NCI-H2081 (cell line): Measurements from ENCODE around the gene PIK3C2G.

Experiments used
- DNase-seq, 2 experiments: peaks; one replicate each; lab custom pipeline; 2025; lab: John Stamatoyannopoulos, UW

PIK3C2G gene

GRCh38 chr12:18340786-18341185 lies 79.5 kb downstream of the PIK3C2G start:
- no peak for DNase-seq

- DNase-seq: no peak
Measured at GRCh38 chr12:18343708-18344107, 82.4 kb downstream of the PIK3C2G start.

DNA sequence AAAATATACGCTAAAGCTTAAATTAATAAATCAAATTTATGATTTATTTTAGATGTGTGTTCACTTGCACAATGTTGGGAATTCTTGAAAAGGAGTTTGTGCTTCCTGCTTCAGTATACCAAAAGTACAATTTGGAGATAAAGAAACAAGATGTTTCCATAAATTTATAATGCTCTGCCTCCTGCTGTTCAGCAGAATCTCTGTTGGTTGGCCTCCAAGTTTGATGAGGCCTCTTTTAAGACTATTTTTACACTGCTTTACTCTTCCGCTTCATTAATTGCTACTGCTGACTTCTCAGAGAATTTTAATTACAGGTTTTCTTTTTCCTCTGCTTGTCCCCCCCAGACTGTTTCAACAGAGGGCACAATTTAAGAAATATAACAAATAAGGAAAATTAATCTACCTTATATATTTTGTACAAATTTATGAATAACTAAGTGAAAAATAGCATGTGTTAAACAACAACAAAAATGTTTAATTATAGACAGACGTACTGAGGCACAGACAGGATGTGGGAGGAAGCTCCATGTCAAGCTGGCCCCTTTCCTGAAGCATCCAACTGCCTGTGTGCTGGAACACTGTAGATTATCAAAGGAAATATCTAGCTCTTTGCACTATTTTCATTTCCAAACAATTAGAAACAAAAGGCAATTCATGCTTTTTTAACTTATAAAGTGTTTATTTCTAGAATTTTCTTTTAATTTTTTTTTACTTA lies 83.9 kb downstream of the PIK3C2G start:
- no peak for DNase-seq

GRCh38 chr12:18352312-18352711 lies 91.0 kb downstream of the PIK3C2G start:
- no peak for DNase-seq

GRCh38 chr12:18355429-18355828 lies 94.1 kb downstream of the PIK3C2G start:
- no peak for DNase-seq

- no peak for DNase-seq
Measured at GRCh38 chr12:18358077-18358476, 96.8 kb downstream of the PIK3C2G start.

DNA sequence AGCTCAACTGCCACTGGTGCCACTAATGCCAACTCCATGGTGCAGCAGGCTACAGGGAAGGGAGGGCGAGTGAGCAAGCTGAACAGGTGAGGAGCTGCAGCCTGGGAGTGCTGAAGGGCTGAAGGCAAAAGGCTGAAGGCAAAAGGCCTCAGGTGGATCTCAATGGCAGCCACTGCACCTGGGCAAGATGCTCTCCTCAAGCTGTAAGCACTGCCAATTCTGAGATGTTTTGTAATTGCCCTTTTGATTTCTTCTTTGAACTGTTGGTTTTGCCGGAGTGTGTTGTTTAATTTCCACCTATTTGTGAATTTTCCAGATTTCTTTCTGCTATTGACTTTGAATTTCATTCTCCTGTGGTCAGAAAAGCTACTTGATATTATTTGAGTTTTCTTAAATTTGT lies 97.6 kb downstream of the PIK3C2G start:
- DNase-seq: no peak

DNA sequence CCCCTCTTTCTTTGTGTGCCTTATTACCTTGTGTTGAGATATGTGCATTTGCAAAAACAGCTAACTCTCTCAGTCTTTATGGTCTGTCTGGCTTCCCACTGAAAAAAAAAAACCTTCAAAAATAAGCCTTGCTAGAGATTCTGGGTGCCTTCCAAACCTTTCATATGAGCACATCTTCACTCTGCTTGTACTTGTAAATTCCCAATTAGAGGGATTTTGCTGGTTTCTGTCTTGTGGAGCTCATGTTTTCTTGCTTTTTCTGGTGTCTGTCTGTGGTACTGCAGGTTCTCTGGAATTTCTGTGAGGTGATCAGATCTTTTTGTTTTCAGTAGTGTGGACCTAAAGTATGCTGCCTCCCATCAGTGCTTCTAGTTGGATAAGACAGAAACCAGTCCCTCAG lies 100.1 kb downstream of the PIK3C2G start:
- no peak for DNase-seq

- DNase-seq: no peak
Measured at GRCh38 chr12:18363321-18363720, 102.0 kb downstream of the PIK3C2G start.

- DNase-seq: no peak
Measured at GRCh38 chr12:18368594-18368993, 107.3 kb downstream of the PIK3C2G start.

- DNase-seq: no peak
Measured at GRCh38 chr12:18373181-18373580, 111.9 kb downstream of the PIK3C2G start.

- DNase-seq: no peak
Measured at GRCh38 chr12:18375131-18375530, 113.8 kb downstream of the PIK3C2G start.

GRCh38 chr12:18375583-18375982 lies 114.3 kb downstream of the PIK3C2G start:
- no peak for DNase-seq

- DNase-seq: no peak
Measured at GRCh38 chr12:18382236-18382885, 121.0 kb downstream of the PIK3C2G start.

- DNase-seq: no peak
Measured at GRCh38 chr12:18383203-18383602, 121.9 kb downstream of the PIK3C2G start.

DNA sequence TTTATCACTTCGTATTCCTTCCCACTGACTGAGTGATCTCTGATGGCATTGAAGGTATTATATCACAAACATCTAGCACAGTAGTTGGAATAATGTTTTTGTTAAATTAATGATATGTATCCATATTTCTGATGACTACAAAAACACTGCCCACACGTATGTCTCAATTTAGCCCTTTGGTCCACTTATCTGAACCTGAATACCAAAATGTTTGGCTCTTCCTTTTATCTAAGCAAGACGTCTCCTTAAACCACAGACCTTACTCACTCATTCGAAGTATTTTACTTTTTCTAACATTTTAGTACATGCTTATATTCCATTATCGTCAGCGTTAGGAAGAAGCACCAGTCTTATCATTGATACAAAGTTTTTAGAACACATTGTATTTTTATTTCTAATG lies 126.4 kb downstream of the PIK3C2G start:
- no peak for DNase-seq

GRCh38 chr12:18389820-18390219 lies 128.5 kb downstream of the PIK3C2G start:
- no peak for DNase-seq

- no peak for DNase-seq
Measured at GRCh38 chr12:18391151-18391550, 129.8 kb downstream of the PIK3C2G start.

DNA sequence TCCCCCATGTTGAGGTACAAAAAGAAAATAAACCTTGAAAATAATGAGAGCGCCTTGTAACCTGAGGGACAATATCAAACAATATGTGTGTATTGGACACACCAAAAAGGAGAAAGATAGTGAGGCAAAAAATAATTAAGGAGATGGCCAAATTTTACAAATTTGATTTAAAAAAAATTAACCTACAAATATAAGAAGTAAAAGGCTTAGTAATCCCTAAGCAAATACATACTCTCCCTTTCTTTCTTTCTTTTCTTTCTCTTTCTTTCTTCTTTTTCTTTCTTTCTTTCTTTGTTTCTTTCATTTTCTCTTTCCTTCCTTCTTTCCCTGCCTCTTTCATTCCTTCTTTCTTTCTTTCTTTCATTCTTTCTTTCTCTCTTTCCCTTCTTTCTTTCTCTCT lies 133.4 kb downstream of the PIK3C2G start:
- DNase-seq: no peak

DNA sequence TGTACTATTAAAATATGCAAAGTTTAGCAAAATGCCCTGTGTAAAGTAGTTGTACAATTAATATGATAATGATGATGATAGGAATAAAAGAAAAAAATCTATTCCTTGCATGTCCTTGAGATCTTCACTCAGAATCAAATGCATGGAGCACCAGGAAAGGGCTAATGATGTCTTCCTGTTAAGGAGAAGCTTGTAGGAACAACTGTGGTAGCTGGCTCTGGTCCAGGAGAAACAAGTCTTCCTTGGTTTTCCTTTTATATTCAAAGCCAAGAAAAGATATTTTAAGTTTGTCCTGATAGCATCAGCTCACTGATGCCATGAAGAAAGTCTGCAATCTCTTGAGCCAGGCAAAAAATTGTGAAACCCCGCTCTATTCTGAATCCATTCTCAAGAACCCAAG lies 138.9 kb downstream of the PIK3C2G start:
- no peak for DNase-seq

DNA sequence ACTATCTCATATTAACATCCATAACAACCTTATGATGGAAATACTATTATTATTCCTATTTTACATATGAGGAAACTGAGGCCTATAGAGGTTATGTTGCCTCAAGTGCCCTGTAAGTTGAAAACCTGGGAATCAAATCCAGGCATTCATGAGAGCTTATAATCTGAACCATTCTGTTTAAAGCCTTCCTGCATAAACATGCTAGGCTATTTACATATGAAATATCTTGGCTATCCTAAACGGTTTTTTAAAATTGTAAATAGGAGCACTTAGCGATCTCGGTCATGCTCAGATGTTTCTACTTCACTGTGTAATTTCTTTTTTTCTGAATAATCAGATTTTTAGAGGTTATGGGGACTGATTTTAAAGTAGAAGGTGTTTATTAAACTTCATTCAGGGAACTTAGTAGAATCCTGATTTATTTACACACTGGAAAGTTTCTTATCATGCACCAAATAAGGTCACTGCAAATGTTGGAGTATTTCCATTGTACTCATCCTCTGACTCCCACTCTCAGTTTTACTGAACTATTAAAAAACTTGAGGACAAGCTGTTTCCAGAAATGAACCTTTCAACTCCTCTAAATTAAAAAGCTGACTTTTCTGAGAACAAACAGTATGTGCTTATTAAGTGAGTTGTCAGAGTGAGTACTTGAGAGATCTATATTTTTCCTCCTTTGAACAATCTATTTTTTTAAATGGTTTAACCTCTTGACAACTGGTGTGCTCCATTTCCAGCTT lies 141.7 kb downstream of the PIK3C2G start:
- no peak for DNase-seq

GRCh38 chr12:18411453-18411852 lies 150.1 kb downstream of the PIK3C2G start:
- DNase-seq: no peak

- DNase-seq: no peak
Measured at GRCh38 chr12:18414671-18415070, 153.4 kb downstream of the PIK3C2G start.
